T-helper 17 cell (primary cell): ENCODE results near the gene FOXM1. TPM values are rescaled to one million over a fixed set of nuclear protein-coding genes. Genes with fewer than 3 reads are reported as not detected.
A peak's percentile ranks its signal among the peaks of the same experiment; 100 is the strongest.

ENCODE experiments used
- ATAC-seq: fragments of 150-1000 bp; cut with Tn5 transposase; 2 replicates; pipeline ENCODE4 v1.10.0; 2021; ENCODE audit warnings: mild to moderate bottlenecking, moderate library complexity
- DNase-seq, 3 donors: peaks; one replicate each; pipeline versions ENCODE4 v3.0.0 to v3.0.0-alpha.2; 2020 to 2021
- H3K9me3 ChIP-seq: one replicate; pipeline ENCODE4 v1.7.0; 2013; ENCODE audit warnings: low read length, mild to moderate bottlenecking; ENCODE audit not compliant: control insufficient read depth, poor library complexity, severe bottlenecking
- H3K27ac Mint-ChIP-seq: one replicate; pipeline ENCODE4 v1.8.0; 2022; ENCODE audit warnings: mild to moderate bottlenecking, moderate library complexity, mixed read lengths
- H3K27me3 Mint-ChIP-seq: one replicate; pipeline ENCODE4 v1.8.0; 2022; ENCODE audit warnings: mixed read lengths
- H3K36me3 Mint-ChIP-seq: one replicate; pipeline ENCODE4 v1.8.0; 2022; ENCODE audit warnings: low read depth, mixed read lengths
- H3K4me1 Mint-ChIP-seq: one replicate; pipeline ENCODE4 v1.8.0; 2022; ENCODE audit warnings: mild to moderate bottlenecking, mixed read lengths
- H3K4me3 Mint-ChIP-seq: one replicate; pipeline ENCODE4 v1.8.0; 2022; ENCODE audit warnings: mild to moderate bottlenecking, moderate library complexity, mixed read lengths
- total RNA-seq, 4 donors: library from RNA in 2 of 4; stranded (reverse) in 2 of 4; gene quantifications; one replicate each; pipeline ENCODE4 v1.2.3 and lab custom pipeline; 2022 to 2026

Gene FOXM1
- total RNA-seq, 2 donors from 2014 or later, result 1.0 to 1.6 TPM

- Mint-ChIP-seq H3K4me3 (no peak overlapping the region), H3K36me3 (peaks cover 7% of the 10 kb centered on the region), H3K4me1 (peaks cover under 1% of the 10 kb centered on the region), H3K27me3 (no peaks in the 10 kb centered on the region), H3K27ac (no peak overlapping the region)
- no peak for DNase-seq
- H3K9me3 ChIP-seq, result no peaks in the 10 kb centered on the region
- no peak for ATAC-seq
Observed at GRCh38 chr12:2825132-2825531, 51.8 kb downstream of the FOXM1 start.

- no peaks in the 10 kb centered on the region for H3K27me3 Mint-ChIP-seq
- no peak for ATAC-seq
- H3K4me1 Mint-ChIP-seq, result peaks cover under 1% of the 10 kb centered on the region
- DNase-seq, result no peak
- peaks cover 9% of the 10 kb centered on the region for H3K36me3 Mint-ChIP-seq
- no peak overlapping the region for H3K27ac Mint-ChIP-seq
- H3K4me3 Mint-ChIP-seq, result no peak overlapping the region
- H3K9me3 ChIP-seq, result no peaks in the 10 kb centered on the region
Observed at GRCh38 chr12:2824541-2824940, 52.4 kb downstream of the FOXM1 start.

GRCh38 chr12:2823483-2823882 lies 53.5 kb downstream of the FOXM1 start:
- DNase-seq (no peak), ATAC-seq (no peak)
- Mint-ChIP-seq H3K27ac (no peak overlapping the region), H3K4me3 (no peak overlapping the region), H3K27me3 (no peaks in the 10 kb centered on the region), H3K4me1 (peaks cover 2% of the 10 kb centered on the region), H3K36me3 (peaks cover 7% of the 10 kb centered on the region)
- H3K9me3 ChIP-seq, result no peaks in the 10 kb centered on the region

- ATAC-seq (no peak), DNase-seq (no peak)
- no peaks in the 10 kb centered on the region for H3K27me3 Mint-ChIP-seq
- H3K9me3 ChIP-seq, result no peaks in the 10 kb centered on the region
- no peak overlapping the region for H3K4me3 Mint-ChIP-seq
- peaks cover 5% of the 10 kb centered on the region for H3K4me1 Mint-ChIP-seq
- peaks cover 6% of the 10 kb centered on the region for H3K36me3 Mint-ChIP-seq
- H3K27ac Mint-ChIP-seq, result no peak overlapping the region
Observed at GRCh38 chr12:2820432-2820831, 56.5 kb downstream of the FOXM1 start.

- Mint-ChIP-seq H3K36me3 (peaks cover 6% of the 10 kb centered on the region), H3K27ac (no peak overlapping the region), H3K4me1 (peaks cover 7% of the 10 kb centered on the region), H3K4me3 (no peak overlapping the region), H3K27me3 (no peaks in the 10 kb centered on the region)
- DNase-seq, result no peak
- H3K9me3 ChIP-seq, result no peaks in the 10 kb centered on the region
- ATAC-seq, result no peak
Observed at GRCh38 chr12:2819810-2820209, 57.2 kb downstream of the FOXM1 start.

- peak in 1 of 3 donors; percentile 21 for DNase-seq
- peaks cover 26% of the 10 kb centered on the region for H3K4me1 Mint-ChIP-seq
- H3K27ac Mint-ChIP-seq, result peak overlapping the region; percentile 98
- no peaks in the 10 kb centered on the region for H3K27me3 Mint-ChIP-seq
- H3K9me3 ChIP-seq, result no peaks in the 10 kb centered on the region
- H3K36me3 Mint-ChIP-seq, result peaks cover 5% of the 10 kb centered on the region
- peak overlapping the region; percentile 99 for H3K4me3 Mint-ChIP-seq
- peak; percentile 14 for ATAC-seq
Observed at GRCh38 chr12:2813214-2814185, 63.5 kb downstream of the FOXM1 start.

GRCh38 chr12:2812290-2813213 lies 64.4 kb downstream of the FOXM1 start, which contains the start of gene ITFG2:
TSS of gene ITFG2 (plus strand) at chr12:2812668. CDS start at chr12:2812761, 93 bp downstream.
- no peaks in the 10 kb centered on the region for H3K9me3 ChIP-seq
- DNase-seq (peak; percentile 82 to 88 (median 88)), ATAC-seq (peak; percentile 94)
- Mint-ChIP-seq H3K27ac (peak within 1 kb of the TSS; percentile 98), H3K27me3 (no peaks in the 10 kb centered on the region), H3K4me1 (peaks cover 26% of the 10 kb centered on the region), H3K4me3 (peak within 1 kb of the TSS; percentile 99), H3K36me3 (peaks cover 3% of the 10 kb centered on the region)

GRCh38 chr12:2811801-2812200 lies 65.2 kb downstream of the FOXM1 start:
- peaks cover 3% of the 10 kb centered on the region for H3K36me3 Mint-ChIP-seq
- no peak overlapping the region for H3K4me3 Mint-ChIP-seq
- no peaks in the 10 kb centered on the region for H3K27me3 Mint-ChIP-seq
- DNase-seq (no peak), ATAC-seq (no peak)
- H3K27ac Mint-ChIP-seq, result peak overlapping the region; percentile 98
- H3K4me1 Mint-ChIP-seq, result peaks cover 26% of the 10 kb centered on the region
- H3K9me3 ChIP-seq, result no peaks in the 10 kb centered on the region

Other genes with a start within 250 kb of the FOXM1 start
- gene FKBP4, start 82.2 kb downstream of the FOXM1 start, total RNA-seq, result 10 to 100 TPM; 41.9 to 44.9 TPM
- gene ITFG2, start 64.5 kb downstream of the FOXM1 start, total RNA-seq, result 10 to 100 TPM; 63.1 to 63.9 TPM
- gene NRIP2, start 42.1 kb downstream of the FOXM1 start, total RNA-seq, result not detected
- gene TEX52, start 20.1 kb downstream of the FOXM1 start, total RNA-seq, result not detected
- 10 to 100 TPM; 18.9 to 32.9 TPM for gene RHNO1, start within 50 bp of the FOXM1 start, total RNA-seq
- 1 to 10 TPM; 6.3 to 7.9 TPM for gene TULP3, start 13.7 kb upstream of the FOXM1 start, total RNA-seq
- gene TEAD4, start 82.2 kb upstream of the FOXM1 start, total RNA-seq, result not detected
- 10 to 100 TPM in 1 of 2 donors, 1 to 10 TPM in 1; 1.4 to 24.2 TPM for gene TSPAN9, start 200.2 kb upstream of the FOXM1 start, total RNA-seq